GM19324 (cell line): ENCODE data around the gene SFPQ.

Experiments used
- ATAC-seq: cut with Tn5 transposase; IDR thresholded peaks from one replicate; pipeline ENCODE4 v1.9.1; 2021; ENCODE audit warnings: mild to moderate bottlenecking, moderate library complexity; ENCODE audit not compliant: unreplicated experiment, low FRiP score

The SFPQ gene

DNA sequence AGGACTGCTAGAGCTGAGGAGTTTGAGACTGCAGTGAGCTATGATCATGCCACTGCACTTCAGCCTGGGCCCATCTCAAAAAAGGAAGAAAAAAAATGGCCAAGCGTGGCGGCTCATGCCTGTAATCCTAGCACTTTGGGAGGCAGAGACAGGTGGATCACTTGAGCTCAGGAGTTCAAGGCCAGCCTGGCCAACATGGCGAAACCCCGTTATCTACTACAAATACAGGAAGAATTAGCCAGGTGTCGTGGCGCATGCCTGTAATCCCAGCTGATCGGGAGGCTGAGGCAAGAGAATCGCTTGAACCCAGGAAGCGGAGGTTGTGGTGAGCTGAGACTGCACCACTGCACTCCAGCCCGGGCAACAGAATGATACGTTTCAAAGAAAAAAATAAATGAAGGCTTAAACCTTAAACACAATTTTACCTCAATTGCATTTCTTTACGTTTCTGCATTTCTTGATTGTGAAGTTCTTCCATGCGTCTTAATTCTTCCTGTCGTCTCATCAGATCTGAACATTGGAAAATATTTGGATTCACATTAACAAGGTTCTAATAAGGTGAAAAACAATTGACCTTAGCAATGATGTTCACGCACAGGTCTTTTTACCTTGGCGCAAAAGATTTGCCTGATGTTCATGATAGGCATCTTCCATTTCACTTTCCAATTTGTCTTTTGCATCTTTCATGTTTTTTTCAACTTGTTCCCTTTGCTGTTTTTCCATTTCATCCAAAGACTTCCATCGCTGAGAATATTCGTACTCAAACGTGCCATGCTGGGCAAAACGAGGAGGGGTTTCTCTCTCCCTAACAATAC lies 4.2 kb downstream of the SFPQ start:
- ATAC-seq, result no peak

DNA sequence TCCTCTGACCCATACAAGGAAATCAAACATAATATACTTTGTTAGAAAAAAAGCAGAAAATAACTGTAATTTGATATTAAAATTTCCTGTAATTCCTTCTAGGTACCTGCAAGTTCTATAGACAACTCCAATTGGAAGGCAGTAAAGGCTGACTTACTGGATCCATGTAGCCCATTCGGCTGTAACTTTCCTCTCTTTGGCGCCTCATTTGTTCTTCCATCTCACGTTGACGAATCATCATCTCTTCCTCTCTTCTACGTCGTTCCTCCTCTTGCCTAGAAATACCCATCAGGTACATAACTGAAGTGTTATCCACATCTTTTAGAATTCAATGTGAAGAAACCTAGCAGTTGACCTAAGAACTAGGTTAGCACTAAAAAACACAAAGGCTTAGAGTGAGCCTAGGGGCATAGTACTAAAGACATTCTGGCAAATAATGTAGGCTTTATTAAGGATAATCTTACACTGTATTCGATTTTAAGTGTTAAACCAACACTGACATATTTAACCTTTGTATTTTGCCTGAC lies 5.1 kb downstream of the SFPQ start:
- ATAC-seq, result no peak

DNA sequence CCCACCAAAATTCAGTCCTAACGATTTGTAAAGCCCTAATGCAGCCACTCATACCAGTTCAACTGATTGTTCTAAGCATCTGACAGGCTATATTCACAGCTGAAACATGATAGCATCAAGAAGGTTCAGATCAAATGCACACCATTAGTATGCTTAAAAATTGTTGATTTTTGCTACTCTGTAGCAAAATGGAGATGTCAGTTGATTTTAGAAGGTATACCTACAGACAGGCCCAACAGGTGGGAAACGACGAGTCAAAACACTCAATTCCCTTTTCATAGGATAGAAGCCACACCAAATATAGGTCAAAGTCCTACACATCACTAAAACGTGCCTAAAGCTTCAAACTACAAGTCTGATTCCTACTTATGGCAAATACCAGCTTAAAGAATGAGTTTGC lies 6.7 kb downstream of the SFPQ start:
- no peak for ATAC-seq

DNA sequence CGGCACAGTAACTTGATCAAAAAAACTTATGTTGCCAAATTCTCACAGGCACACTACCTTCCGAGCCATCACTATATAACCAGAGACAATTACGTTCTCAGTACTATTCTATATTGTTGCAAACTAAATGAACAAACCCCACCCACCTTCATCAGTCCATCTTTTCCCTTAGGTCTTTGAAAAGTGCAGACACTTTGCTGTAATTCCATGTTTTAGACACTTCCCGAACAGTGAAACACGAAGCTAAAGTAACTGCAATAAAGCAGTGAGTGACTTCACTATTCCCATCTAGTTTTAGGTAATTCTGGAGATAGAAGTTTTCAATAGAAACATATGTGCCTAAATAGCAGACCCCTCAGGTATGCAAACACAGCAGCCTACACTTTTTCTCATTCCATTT lies 7.7 kb downstream of the SFPQ start:
- no peak for ATAC-seq

DNA sequence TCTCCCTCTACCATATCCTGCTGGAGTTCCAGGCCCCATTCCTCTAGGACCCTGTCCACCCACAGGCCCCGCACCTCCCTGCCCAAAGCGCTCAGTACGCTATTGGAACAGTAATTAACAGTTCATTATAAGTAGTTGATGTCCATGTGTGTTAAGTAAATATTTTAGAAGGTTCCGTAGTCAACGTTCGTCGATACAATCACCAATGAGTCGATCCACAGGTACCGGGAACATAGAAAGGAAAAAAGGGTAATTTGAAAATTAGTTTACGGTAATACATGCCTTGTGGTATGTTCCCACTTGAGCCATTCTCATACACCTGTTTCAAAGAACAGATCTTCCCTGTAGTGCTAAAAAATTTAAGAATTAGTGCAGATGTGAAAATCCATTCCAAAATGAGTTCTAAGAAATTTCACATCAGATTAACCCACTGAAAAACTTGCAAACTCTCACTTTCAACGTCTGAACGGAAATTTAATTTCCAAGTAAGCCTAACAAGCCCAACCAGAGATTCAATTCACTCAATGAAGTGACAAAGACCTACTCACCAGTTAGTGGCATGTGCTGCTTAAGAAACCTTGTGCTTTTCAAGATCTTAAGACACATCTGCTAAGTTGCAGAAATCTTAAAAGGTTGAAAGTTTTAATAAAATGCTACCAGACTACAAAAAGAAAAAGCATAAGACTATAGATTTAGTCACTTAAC lies 8.3 kb downstream of the SFPQ start:
- ATAC-seq, result no peak

DNA sequence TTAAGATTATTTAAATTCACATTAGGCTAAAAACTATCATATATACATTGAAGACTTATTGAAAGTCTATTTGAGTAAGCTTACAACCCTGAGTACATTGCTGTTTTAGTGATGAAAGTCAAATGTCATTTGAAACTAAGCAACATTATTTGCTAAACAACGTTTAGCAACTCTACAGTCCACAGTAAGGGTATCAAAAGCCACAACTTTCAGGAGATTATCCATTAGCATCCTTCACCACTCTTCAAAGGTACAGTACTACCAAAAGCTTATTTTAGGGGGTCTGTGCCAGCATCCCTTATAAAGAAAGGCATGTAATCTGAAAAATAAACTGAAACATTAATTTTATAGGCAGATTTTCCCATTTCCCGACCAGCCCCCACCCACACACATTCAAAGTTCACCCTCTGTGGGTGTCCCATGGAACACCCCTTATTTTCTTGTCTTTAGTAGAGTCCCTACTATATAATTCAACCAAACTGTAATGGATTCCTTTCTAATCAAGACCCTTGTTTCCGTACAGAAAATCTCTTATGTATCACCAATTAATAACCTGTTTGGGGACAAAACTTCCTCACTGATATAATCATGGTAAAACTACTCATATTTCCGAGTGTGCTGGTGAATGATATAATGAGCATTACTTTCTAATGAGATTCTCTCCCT lies 11.0 kb downstream of the SFPQ start:
- ATAC-seq, result no peak

DNA sequence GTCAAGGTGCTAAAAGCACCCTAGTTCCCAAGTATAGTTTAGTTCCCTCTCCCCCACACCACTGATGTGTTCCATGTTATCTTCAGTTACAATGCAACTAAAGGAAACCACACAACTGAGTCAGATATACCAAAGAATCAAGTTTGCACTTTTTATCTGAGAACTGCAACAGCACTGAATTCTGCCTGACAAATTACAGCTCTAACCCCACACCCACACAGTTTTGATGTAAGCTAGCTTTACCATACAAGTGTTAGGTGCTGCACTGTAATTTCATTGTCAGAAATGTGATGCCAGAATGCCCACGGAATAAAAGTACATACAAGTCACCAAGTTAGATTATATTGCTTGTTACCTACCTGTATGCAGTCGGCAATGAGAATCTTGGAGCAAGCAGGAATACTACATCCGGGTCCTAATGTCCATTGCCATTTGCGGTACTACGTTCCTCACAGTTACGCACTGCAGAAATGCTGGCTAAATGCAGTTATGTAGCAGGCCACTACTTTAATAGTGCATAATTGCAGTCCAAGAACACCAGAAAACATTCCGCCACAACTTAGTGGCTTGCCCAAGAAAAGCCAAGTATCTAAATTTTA lies 12.1 kb downstream of the SFPQ start:
- ATAC-seq, result no peak

DNA sequence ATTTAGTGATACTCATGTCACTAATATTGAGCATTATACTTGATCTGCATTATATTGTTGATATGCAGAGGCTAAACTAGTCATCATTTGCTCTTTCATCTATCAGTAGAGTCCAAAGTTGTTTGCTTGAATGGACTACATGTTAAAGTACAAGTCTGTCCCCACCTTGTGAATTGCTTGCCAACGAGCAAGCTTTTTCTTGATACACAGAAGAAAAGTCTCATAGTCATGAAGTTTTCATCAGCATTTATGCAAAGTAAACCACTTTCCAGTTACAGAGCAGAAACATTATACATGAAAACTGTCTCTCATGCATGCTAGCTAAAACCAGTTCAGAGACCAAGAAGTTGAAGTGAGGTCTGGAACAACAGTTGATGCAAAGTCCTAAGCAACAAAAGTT lies 13.0 kb downstream of the SFPQ start:
- no peak for ATAC-seq

DNA sequence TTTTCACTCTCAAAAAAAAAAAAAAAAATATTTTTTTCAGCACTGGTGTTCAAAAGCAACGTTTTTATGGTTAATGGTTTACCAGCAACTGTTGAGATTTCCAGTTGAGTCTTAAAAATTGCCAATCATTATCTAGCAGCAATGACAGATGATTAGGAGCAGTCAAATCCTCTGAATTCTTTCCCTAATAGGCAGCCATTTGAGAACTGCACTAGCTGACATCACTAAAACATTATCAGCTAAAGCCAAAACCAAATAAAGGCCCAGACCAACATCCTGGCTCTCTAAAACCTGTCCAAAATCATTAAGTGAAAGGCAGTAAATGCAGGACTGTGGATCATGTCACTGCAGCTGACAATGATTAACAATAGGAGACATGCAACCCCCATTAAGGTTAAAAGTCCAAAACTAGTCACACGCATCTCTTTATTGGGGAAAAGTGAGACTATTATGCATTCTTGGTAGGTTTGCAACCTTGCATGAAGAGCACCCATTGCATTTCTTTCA lies 14.0 kb downstream of the SFPQ start:
- no peak for ATAC-seq

DNA sequence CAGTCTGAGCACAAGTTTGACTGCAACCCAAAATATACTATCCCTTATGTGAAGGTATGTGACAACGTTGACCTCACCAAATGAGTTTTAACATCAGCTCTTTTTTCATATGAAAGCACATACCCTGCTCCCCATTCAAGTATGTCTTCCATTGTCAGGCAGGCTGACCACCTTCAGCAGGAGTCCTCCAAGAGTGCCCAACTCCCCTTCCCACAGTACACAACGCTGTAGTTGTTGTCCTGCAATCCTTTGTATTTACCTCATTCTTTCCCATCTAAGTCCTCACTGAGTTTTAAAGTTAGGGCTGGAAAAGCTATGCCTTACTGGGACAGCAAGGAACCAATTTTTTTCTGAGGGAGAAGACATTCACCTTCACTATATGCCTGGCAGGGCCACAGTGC lies 14.7 kb downstream of the SFPQ start:
- ATAC-seq, result no peak

DNA sequence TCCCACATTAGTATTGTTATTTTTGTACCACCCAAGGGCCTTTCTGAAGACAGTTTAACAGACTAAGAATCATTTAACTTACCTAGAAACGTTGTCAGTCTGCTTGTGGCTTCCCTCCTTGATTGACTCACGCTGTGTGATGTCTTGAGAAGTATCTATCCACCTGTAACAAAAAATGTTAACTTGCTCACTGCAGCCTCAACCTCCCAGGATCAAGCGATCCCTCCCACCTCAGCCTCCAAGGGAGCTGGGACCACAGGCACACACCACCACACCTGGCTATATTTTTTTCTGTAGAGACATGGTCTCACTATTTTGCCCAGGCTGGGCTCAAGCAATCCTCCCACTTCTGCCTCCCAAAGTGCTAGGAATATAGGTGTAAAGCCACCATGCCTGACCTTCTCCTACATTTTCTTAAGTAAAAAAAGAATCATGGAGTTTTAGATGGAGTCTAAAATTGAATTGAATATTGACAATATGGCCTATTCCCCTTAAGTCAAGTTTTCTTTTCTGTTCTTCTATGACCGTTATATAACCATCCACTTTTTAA lies 15.6 kb downstream of the SFPQ start:
- ATAC-seq, result no peak

DNA sequence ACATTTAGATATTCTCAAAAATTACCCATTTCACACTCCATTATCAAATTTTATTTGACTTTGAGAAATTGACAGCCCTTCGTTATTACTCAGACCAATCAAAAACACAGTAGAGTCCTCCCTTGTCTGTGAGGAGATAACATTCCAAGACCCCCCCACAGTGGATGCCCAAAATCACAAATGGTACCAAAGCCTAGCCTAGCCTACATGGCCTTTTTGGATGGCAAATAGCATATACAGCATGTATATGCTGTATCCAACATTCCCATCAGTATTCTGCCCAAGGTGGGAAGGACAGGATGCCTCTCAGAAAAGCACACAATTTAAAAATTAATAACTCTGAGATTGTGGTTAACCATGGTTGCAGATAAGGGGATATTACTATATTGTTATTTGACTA lies 17.3 kb downstream of the SFPQ start:
- ATAC-seq, result no peak

DNA sequence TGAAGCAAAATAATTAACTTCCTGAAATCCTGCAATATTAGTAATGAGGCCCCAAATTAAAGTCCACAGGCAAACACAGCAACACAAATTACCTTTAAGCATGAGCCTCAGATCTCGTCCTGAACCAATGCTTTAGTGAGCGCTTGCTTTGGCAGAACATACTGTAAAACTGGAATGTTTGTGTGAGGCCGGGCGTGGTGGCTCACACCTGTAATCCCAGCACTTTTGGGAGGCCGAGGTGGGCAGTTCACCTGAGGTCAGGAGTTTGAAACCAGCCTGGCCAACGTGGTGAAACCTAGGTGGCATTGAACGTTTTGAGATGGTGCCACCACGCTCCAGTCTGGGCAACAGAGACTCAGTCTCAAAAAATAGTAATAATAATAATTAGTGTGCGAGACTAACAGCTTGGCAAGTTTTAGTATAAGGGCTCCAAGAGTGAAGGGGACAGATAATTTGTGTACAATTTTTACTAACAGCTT lies 17.8 kb downstream of the SFPQ start:
- ATAC-seq, result no peak

DNA sequence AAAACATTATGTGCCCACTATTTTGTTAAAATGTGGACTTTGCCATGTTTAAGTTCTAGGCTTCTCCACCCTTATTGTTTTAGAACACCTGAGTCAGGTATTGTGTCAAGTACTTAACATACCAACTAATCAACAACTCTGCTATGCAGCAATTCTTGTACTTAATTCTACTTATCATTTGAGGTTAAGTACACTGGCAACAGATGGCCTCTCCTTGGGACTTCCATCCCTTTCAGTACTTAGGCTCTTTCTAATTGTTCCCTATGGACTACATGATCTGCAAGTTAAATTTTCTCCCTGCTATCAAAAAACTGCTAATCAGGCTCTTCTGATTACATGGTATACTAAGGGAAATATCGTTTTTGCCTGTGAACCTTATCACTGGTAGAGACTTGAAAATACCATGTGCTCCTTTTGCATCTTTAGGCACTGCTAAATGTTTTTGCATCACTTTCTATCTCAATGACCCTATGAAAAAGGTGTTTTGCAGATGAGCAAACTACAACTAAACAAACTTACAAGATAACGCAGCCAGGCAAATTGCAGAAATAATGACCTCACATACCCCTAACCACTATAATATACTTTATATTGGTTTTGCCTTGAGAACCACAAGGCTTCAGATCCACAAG lies 18.9 kb downstream of the SFPQ start:
- no peak for ATAC-seq

DNA sequence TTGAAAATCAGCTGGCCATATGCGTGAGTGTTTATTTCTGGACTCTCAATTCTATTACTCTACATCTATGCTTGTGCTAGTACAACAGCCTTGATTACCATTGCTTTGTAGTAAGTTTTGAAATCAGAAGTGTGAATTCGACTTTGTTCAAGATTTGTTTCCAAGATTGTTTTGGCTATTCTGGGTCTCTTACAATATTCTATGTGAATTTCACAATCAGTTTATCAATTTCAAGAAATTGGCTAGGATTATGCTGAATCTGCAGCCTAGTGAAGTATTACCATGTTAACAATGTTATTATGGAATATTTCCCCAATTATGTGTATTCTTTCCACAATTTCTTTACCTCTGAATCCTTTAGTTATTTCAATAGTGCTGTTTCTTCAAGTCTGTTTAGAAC lies 19.5 kb downstream of the SFPQ start:
- no peak for ATAC-seq

DNA sequence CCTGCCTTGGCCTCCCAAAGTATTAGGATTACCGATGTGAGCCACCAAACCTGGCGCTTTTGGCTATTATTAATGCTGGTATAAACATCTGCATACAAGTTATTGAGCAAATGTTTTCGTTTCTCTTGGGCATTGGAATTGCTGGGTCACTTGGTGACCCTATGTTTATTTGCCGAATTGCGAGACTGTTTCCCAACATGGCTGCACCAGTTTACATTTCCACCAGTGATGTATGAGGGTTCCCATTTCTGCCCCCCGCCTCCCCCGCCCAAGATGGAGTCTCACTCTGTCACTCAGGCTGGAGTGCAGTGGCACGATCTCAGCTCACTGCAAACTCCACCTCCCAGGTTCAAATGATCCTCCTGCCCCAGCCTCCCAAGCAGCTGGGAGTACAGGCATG lies 20.9 kb downstream of the SFPQ start:
- no peak for ATAC-seq

DNA sequence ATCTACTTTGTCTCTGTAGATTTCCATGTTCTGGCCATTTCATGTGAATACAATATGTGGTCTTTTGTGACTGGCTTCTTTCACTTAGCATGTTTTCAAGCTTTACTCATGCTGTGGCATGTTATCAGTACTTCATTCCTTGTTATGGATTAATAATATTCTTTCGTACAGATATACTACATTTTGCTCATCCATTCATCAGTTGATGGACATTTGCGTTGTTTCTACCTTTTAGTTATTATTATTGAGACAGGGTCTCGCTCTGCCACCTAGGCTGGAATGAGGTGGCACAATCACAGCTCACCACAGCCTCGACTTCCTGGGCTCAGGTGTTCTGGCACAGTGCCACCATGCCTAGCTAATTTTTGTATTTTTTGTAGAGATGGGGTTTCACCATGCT lies 21.4 kb downstream of the SFPQ start:
- ATAC-seq, result no peak

DNA sequence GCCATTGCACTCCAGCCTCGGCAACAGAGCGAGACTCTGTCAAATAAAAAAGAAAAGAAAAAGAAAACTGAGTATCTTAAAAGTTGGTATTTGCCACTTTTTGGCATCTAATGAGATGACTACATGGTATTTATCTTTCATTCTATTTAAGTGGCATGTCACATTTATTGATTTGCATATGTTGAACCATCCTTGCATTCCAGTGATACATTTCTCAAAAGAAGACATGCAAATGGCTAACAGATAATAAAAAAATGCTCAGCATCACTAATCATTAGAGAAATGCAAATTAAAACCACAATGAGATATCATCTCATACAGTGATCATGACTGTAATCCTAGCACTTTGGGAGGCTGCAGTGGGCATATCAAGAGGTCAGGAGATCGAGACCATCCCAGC lies 28.1 kb downstream of the SFPQ start:
- no peak for ATAC-seq

DNA sequence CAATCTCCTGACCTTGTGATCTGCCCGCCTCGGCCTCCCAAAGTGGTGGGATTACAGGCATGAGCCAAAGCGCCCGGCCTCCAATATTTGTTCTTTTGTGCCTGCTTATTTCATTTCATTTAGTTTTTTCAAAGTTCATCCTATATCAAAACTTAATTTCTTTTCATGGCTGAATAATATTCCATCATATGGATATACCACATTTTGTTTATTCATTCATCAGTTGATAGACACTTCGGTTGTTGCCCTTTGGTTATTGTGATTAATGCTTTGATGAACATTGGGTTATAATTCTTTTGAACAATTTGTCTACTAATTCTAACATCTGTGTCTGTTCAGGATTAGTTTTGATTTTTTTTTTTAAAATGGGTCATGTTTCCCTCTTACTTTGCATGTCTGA lies 41.7 kb downstream of the SFPQ start:
- ATAC-seq, result no peak
